Endothelial cell (in vitro differentiated cells): ENCODE measurements around the gene SPPL2B. TPM values are rescaled to one million over a fixed set of nuclear protein-coding genes. Genes with fewer than 3 reads are reported as not detected.
"Not testable (repeated sequence)": the region's sequence is repeated elsewhere in the genome, so short reads cannot be mapped to it uniquely, and the experiment has no call there.

ENCODE experiments used
- DNase-seq: peaks from one replicate; pipeline ENCODE4 v3.0.0; 2021; ENCODE audit warnings: low spot score
- H3K27ac Mint-ChIP-seq: one replicate; pipeline ENCODE4 v1.8.0; 2021; ENCODE audit warnings: mixed read lengths, inconsistent platforms; ENCODE audit not compliant: unreplicated experiment
- H3K27me3 Mint-ChIP-seq: one replicate; pipeline ENCODE4 v1.8.0; 2021; ENCODE audit warnings: mild to moderate bottlenecking, moderate library complexity, mixed read lengths, inconsistent platforms; ENCODE audit not compliant: unreplicated experiment
- H3K36me3 Mint-ChIP-seq: one replicate; pipeline ENCODE4 v1.8.0; 2021; ENCODE audit warnings: mild to moderate bottlenecking, low read depth, mixed read lengths, inconsistent platforms; ENCODE audit not compliant: unreplicated experiment
- H3K4me1 Mint-ChIP-seq: one replicate; pipeline ENCODE4 v1.8.0; 2021; ENCODE audit warnings: mild to moderate bottlenecking, mixed read lengths, inconsistent platforms; ENCODE audit not compliant: unreplicated experiment
- H3K4me3 Mint-ChIP-seq: one replicate; pipeline ENCODE4 v1.8.0; 2021; ENCODE audit warnings: mild to moderate bottlenecking, mixed read lengths, inconsistent platforms; ENCODE audit not compliant: unreplicated experiment
- H3K9me3 Mint-ChIP-seq: one replicate; pipeline ENCODE4 v1.8.0; 2021; ENCODE audit warnings: mixed read lengths, inconsistent platforms; ENCODE audit not compliant: unreplicated experiment
- CTCF ChIP-seq: fragments of 200-600 bp; sonication (generic); IDR thresholded peaks from one replicate; pipeline ENCODE4 v1.5.0; 2021; ENCODE audit warnings: antibody characterized with exemption; ENCODE audit not compliant: unreplicated experiment
- total RNA-seq: library from RNA; stranded (reverse); fragmentation: NEBNext Ultra II Directional; extraction: Animal tissue kit (Norgen Biotek cat#: 25700); gene quantifications from one replicate; pipeline ENCODE4 v1.2.1, GENCODE V29; 2021; ENCODE audit not compliant: unreplicated experiment

Gene SPPL2B
- total RNA-seq, 1 donor from 2014 or later = 75.2 TPM

DNA sequence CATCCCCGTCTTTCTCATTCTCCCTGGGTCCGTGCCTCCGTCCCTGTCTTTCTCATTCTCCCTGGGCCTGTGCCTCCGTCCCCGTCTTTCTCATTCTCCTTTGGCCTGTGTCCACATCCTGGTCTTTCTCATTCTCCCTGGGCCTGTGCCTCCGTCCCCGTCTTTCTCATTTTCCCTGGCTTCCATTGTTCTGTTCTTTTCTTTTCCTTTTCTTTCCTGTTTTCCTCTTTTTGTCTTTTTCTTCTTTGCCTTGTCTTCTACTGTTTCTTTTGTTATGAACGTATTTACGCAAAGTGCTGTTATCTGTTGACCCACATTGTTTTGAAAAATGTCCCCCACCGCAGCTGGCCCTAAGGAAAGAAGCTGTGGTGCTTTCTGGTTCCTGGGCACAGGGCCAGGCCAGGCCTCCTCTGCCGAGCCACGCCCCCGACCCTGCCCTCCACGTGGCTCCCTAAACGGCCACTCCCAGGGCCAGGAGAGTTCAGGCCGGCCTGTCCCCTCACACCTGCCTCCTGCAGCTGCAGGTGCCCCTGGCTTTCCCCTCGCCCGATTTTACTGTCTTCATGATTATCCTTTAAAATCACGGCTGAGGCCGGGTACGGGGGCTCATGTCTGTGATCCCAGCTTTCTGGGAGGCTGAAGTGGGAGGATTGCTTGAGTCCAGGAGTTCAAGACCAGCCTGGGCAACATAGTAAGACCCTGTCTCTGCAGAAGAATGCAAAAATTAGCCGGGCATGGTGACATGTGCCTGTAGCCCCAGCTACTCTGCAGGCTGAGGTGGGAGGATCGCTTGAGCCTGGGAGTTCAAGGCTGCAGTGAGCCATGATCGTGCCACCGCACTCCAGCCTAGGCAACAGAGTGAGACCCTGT, 17.5 kb downstream of the SPPL2B start:
- Mint-ChIP-seq H3K4me1 (peaks cover 3% of the 10 kb centered on the region), H3K27ac (no peak overlapping the region), H3K36me3 (peaks cover 9% of the 10 kb centered on the region), H3K9me3 (no peaks in the 10 kb centered on the region), H3K4me3 (peak overlapping the region; percentile 66), H3K27me3 (peaks cover 3% of the 10 kb centered on the region)
- TF ChIP-seq CTCF = no peak
- DNase-seq = no peak

GRCh38 chr19:2349818-2350217, 21.3 kb downstream of the SPPL2B start:
- not testable (repeated sequence) for H3K27me3 Mint-ChIP-seq, H3K36me3 Mint-ChIP-seq, DNase-seq, H3K4me1 Mint-ChIP-seq, H3K4me3 Mint-ChIP-seq, H3K27ac Mint-ChIP-seq, H3K9me3 Mint-ChIP-seq

- Mint-ChIP-seq H3K36me3 (peaks cover 4% of the 10 kb centered on the region), H3K9me3 (no peaks in the 10 kb centered on the region), H3K27me3 (peaks cover 2% of the 10 kb centered on the region)
Observed at GRCh38 chr19:2350656-2351055, 22.2 kb downstream of the SPPL2B start.

DNA sequence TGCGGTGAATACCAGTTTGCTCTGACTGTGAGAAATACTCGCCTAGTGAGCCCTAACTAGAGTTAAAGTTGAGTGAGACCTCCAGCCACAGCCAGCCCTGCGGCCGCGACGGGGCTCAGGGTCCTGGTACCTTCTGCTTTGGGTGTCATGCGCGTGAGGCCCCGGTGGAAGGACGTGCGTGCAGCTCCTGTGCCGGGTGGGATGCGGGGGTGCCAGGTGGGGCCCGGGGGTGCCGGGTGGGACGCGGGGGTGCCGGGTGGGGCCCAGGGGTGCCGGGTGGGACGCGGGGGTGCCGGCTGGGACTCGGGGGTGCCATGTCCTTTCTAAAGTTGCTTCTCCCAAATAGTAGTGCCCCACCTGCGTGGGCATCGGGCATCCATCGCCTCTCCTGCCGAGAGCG, 23.1 kb downstream of the SPPL2B start:
- Mint-ChIP-seq H3K27ac (no peak overlapping the region), H3K9me3 (no peaks in the 10 kb centered on the region), H3K27me3 (peaks cover 2% of the 10 kb centered on the region), H3K4me3 (no peak overlapping the region), H3K4me1 (no peaks in the 10 kb centered on the region), H3K36me3 (no peaks in the 10 kb centered on the region)
- TF ChIP-seq CTCF = no peak
- DNase-seq = no peak

More at GRCh38 chr19:2350656-2351055, 22.2 kb downstream of the SPPL2B start:
- peaks cover 3% of the 10 kb centered on the region for H3K4me1 Mint-ChIP-seq
- H3K27ac Mint-ChIP-seq = no peak overlapping the region
- no peak for TF ChIP-seq CTCF
- DNase-seq = no peak
- no peak overlapping the region for H3K4me3 Mint-ChIP-seq

DNA sequence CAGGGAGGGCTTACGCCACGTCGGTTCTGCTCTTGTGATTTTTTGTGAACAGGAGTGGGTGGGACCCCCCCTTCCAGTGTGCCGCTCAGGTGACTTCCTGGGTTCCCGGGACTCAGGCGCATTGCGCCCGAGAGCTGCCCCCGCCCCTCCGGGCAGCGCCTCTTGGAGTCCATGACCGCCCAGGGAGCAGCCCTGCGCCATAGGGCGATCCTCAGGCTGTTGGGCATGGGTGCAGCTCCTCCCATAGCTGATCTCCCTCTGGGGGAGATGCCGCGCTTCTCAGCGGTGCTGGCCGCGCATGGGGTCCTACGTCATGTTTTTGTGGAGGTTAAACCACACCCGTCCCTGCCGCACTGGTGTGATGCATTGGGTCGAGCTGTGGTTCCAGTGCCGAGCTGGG, 23.6 kb downstream of the SPPL2B start:
- DNase-seq = no peak
- peaks cover 2% of the 10 kb centered on the region for H3K27me3 Mint-ChIP-seq
- H3K36me3 Mint-ChIP-seq = no peaks in the 10 kb centered on the region
- H3K4me1 Mint-ChIP-seq = no peaks in the 10 kb centered on the region
- no peaks in the 10 kb centered on the region for H3K9me3 Mint-ChIP-seq
- no peak overlapping the region for H3K4me3 Mint-ChIP-seq
- no peak overlapping the region for H3K27ac Mint-ChIP-seq
- TF ChIP-seq CTCF = no peak
